NCI-H1930 (cell line): ENCODE data around the gene TM9SF4.

Experiments
- DNase-seq, 2 experiments: peaks; one replicate each; lab custom pipeline; 2025; lab: John Stamatoyannopoulos, UW

The TM9SF4 gene

DNA sequence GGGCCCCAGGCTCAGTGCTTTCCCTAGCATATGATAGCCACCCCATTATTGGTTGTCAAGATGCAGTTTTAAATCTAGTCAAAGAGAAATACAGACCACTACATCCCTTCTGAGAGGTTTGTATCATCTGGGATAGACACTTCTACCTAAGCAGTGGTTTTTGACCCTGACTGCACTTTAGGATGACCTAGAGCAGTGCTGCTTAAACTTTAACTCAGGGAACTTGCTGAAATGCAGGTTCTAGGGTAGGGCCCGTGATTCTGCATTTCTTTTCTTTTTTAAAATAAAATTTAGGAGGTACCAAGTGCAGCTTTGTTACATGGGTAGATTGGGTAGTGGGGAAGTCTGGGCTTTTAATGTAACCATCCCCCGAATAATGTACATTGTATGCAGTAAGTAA, 18.7 kb downstream of the TM9SF4 start:
- no peak for DNase-seq

DNA sequence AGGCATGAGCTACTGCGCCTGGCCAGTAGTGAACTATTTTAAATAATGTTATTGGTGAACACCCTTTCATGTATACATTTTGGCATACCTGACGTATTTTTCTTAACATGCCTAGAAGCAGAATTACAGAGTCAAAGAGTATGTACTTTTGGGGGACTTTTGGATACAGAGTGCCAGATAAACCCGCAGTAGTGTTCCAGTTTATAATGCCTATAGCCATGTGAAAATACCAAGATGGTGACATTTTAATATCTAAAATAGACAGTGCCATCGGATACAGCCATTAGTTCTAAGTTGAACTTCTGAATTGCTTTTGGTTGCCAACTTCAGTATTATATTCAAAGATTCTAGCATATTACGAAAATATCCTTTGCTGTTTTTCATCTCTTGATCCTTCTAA, 20.3 kb downstream of the TM9SF4 start:
- DNase-seq, result no peak

DNA sequence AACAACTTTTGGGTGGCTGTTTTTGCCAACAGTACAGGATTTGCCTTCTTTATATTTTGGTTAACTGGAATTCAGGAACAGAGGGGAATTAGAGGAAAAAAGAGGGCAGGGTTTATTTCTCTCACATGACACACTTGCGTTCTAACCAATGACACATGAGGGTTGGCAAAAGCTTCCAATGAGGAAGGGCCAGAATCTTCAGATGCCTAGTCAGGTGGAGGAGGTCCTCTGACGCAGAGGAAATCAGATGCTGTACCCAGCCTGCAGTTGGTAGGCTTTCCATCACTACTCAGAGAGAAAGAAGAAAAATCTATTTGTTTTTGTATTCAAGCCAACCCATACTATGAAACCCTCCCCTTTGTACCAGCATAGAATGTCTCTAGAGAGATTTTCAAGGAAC, 20.8 kb downstream of the TM9SF4 start:
- DNase-seq, result no peak

DNA sequence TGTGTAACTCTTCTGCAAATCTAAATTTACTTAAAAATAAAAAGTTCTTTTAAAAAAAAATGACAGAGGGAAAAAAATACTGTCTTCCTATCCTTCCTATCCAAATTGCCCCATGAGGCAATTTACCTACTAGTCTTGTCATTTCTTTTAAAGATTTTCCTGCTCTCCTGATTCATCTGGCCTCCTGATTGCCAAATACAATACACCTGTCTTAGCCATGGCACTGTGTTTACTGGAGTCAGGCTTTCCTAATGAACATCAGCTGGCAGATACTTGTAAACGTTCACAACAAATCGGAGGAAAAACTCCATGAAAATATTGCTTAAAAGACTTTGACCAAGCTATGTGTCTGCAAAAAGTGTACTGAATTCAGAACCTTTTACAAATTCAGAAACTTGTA, 21.5 kb downstream of the TM9SF4 start:
- no peak for DNase-seq

DNA sequence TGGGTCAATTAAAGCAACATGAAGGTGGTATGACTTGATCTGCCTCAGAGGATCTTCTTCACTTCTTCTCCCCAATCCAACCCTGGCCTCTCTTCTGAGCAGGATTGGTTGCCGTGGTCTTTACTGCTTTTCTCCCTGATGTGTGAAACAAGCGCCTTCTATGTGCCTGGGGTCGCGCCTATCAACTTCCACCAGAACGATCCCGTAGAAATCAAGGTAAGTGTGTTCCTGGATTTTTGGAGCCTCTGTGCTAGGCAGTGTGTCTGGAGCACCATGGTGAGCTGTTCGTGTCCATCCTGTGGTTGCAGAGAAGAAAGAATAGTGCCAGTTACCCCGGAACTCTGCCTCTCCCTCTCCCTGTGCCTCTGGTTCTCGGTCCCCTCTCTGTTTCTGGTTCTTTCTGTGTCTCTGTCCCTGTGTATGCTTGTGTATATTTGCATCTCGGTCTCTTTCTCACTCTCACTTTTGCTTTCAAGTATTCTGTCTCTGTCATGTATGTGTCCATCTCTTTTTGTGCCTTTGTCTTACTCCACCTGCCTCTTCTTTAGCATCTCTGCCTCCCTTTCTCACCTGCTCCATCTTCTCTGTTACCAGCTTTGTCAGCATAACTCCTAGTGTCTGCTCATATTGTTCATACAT, 23.5 kb downstream of the TM9SF4 start:
- DNase-seq, result no peak

DNA sequence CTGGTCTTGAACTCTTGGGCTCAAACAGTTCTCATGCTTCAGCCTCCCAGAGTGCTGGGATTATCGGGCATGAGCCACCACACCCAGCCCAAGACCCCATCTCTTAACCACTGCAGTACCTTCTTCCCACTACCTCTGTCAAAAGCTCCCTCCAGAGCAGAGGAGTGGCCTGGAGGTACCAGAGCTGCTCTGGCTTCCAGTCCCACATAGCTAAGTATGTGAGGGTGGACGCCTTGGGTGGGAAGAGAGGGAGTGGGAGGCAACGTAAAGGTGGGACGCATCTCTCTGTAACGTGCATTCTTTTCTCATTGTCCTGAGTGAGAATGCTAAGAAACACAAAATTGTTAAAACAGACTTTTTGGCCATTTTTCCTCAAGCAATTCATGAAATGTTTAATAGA, 24.5 kb downstream of the TM9SF4 start:
- DNase-seq, result no peak

DNA sequence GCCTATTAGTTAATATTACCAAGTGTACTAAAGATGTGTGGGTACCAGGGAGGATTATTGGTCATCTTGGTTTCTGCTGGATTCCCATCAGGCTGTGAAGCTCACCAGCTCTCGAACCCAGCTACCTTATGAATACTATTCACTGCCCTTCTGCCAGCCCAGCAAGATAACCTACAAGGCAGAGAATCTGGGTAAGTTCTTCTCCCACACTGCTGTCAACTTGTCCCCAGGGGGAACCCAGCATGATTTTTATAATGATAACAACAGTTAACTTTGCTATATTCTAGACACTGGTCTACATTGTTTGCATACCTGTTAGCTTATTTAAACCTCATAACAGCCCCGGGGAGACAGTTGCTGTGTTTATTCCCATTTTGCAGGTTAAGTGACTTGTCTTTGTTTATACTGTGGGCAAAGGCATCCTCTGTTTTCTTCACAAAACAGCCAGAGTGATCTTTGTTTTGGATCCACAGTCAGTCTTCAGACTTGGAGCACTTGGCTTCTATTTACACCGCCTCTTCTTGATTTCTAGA, 26.5 kb downstream of the TM9SF4 start:
- DNase-seq, result no peak

DNA sequence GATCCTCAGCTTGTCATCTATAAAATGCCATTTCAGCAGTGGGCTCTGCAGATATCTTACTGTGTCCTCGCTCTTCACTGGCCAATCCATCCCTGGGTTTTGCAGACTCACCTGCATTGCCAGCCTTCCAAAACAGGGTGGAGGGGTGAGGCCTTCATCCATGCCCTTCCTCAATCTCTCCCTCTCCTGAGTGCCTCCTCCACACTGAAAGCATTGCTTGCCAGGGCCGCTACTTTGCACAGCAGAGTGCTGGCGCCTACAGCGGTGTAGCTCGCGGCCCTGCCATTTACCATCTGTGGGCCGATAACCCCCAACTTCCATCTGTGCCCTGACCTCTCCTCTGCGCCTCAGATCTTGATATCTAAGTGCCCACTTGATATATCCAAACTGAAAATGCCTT, 29.4 kb downstream of the TM9SF4 start:
- no peak for DNase-seq

DNA sequence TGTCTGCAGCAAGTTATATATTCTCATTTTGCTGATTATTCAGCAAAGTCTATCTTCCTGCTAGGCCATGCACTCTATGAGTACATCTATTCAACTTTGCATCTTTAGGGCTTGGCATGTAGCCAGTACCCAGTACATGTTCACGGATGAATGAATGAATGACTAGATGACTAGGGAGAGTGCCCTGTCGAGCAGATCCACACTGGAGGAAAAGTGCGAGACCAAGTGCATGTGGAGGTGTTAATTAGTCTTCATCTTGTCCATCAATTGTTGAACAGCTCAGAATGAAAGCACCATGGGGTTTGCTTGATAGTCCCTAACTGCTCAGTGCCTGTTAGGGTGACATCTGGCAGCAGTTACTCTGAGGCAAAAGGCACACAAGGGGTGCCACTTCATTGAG, 30.4 kb downstream of the TM9SF4 start:
- no peak for DNase-seq

DNA sequence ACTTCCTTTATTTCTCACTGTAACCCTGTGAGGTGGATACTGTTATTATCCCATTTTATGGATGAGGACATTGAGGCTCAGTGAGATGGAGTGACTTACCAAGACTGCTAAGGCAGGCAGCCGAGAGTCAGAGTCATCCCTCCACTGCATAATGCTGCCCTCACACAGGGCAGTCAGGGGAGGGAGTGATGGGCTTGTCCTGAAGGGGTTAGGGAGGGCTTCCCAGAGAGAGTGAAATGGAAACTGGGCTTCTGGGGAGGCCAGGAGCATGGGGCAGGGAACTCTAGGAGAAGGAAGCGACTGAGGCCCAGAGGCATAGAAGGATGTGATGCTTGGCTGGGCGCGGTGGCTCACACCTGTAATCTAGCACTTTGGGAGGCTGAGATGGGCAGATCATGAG, 31.1 kb downstream of the TM9SF4 start:
- DNase-seq, result no peak

DNA sequence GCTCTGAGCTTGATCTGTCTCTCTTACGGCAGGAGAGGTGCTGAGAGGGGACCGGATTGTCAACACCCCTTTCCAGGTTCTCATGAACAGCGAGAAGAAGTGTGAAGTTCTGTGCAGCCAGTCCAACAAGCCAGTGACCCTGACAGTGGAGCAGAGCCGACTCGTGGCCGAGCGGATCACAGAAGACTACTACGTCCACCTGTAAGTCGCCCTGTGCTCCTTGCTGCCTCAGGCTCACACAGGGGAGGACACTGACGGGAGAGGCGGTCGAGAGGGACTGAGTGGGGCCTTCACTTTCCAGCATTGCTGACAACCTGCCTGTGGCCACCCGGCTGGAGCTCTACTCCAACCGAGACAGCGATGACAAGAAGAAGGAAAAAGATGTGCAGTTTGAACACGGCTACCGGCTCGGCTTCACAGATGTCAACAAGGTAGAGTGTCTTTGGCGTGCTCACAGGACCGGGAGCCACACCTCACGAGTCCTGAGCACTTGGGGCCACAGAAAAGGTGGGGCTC, 32.0 kb downstream of the TM9SF4 start:
- DNase-seq, result no peak

DNA sequence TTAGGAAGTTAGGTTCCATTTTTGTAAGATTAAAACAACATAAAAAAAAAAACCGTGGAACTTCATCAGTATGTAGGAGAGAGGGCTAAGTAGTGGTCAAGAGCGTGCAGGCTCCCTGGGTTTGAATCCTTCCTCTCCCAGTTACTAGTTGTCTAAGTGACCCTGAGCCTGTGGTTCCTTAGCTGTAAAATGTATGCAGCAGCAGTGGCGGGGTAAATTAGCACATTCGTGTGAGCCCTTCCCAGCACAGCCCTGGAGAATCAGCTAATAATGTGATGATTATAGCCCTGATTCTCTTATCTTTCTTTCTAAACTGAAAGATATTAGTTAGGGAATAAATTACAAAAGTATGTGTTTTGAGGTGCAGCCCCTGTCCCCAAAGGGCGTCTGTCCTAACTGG, 32.6 kb downstream of the TM9SF4 start:
- no peak for DNase-seq

DNA sequence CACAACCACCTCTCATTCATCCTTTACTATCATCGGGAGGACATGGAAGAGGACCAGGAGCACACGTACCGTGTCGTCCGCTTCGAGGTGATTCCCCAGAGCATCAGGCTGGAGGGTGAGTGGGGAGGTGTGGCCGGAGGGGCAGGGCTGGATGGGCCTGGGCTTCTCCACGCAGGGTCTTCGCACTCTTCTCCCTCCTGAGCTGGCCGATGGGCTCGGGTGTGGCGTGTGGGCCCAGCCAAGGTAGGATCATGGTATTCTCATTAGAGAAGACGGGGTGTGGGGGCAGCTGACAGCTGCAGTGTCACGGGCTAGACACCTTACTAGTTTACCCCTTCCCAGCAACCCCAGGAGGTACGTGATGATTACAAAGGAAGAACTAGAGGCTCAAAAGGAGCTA, 33.5 kb downstream of the TM9SF4 start:
- DNase-seq, result no peak

DNA sequence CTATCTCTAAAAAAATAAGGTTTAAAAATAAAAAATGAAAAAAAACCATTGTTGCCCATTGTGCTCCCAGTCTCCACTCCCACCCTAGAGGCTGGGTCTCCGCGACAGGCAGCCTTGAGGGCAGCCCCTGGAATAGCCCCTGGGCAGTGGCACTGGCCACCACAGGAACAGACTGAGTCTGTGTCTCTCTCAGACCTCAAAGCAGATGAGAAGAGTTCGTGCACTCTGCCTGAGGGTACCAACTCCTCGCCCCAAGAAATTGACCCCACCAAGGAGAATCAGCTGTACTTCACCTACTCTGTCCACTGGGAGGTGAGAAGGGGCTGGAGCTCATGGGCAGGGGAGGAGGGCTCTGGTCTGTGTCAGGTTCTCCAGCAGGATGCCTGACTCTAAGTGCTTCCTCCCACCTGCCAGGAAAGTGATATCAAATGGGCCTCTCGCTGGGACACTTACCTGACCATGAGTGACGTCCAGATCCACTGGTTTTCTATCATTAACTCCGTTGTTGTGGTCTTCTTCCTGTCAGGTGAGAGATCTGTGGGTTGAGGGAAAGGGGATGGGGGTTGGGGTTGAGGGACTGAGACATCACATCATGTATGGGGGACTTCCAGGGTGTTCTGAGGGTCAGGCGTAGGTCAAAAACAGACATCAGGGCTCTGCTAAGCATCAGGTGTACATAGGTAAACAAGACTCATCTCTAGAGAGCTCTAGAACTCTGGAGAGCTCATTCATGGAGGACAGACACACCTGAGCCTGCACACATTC, 35.6 kb downstream of the TM9SF4 start:
- no peak for DNase-seq

DNA sequence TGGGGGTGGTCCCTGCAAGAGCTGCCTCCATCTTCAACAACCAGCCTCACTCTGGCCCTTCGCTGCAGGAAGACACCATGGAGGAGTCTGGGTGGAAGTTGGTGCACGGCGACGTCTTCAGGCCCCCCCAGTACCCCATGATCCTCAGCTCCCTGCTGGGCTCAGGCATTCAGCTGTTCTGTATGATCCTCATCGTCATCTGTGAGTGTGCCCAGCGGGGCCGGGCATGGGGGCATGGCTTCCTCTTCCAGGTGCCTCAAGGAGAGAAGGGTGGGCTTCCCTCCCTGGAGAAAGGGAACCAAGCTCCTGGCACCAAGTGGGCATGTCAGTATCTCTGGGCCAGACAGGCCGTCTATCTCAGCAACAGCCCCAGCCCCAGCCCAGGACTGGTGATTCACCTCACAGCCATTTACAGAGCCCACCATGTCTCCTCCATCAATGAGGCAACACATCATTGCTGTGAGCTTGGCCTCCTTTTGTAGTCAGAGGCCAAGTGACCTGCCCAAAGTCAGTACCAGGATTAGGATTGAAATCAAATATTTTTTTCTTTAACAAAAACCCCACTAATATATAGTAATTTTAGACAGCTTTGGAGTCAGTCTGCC, 40.2 kb downstream of the TM9SF4 start:
- no peak for DNase-seq

DNA sequence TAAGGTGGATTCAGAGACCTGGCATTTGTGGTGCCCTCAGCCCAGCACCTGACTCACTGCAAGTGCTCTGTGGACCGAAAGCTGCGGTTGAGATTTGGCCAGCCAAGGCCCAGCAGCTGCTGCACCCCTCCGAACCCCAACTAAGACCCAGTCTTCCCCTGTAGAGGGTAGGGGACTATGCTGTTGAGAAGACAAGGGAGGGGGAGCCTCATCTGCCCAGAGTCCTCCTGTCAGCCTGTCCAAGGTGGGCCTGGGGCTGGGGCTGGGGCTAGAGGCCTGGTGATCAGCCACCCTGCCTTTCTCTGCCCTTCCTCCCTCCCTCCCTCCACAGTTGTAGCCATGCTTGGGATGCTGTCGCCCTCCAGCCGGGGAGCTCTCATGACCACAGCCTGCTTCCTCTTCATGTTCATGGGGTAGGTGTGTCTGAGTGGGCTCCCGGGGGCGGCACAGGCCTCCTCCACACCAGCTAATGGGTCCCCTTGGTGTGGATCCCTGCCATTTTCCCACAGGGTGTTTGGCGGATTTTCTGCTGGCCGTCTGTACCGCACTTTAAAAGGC, 40.9 kb downstream of the TM9SF4 start:
- no peak for DNase-seq

DNA sequence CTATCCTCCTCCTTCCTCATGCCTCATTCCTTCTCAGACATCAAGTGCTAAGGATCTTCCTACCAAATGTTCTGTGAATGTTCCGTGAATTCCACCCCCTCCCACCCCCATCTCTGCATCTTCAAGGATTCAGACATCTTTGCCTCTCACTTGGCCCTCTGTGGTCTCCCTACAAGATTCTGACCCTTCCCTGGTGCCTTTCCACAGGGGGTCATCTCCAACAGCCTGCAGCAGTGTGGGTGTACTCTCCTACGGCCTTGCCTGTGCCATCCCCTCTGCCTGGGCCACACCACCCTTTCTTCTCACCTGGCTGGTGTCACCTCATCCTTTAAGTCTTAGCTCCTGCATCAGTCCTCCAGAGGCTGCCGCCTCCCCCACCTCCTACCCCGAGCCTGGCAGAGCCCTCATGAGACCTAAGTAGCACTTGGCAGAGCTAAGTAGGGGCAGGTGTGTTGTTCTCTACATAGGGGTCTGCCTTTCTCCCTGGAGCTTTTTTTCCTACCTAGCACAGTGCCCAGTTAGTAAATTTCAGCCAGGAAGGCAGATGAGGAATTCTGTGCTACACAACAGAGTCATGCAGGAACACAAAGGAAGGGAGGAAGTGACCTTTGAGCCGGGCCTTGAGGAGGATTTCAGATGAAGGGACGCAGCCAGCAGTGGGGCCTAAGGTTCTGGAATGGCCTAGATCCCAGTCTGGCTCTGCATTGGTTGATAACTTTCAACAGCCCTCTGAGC, 43.1 kb downstream of the TM9SF4 start:
- no peak for DNase-seq

DNA sequence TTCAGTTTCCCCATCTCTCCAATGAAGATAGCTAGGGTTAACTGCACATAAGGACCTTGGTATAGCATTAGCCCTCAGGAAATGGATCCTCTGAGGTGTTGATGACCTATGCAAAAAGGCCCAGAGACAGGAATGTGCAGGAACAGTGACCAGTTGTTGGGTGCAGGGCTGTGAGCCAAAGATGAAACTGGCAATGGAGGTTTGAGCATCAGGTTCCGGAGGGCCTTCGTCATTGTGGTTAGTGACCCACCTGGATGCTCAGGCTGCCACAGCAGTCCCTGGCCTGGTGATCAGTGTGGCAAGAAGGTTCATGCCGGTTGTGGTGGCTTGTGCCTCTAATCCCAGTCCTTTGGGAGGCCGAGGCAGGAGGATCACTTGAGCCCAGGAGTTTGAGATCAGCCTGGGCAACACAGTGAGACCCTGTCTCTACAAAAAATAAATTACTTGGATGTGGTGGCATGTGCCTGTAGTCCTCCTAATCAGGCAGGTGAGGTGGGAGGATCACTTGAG, 43.7 kb downstream of the TM9SF4 start:
- DNase-seq, result no peak

DNA sequence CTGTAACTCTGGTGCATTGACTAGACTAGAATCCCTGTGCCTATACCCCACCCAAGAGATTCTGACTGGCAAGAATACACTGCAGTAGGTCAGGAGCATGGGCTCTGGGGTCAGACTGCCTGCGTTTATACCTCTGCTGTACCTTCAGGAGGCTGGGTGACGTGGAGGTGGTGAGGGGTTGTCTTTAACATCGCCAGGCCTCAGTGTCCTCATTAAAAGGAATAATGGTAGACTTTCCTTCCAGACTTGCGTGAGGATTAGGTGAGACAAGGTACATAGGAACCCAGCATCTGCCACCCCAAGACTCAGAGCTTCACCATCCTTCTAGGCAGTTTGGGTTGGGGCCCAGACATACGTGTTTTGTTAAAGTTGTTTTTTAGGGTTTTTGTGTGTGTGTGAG, 44.3 kb downstream of the TM9SF4 start:
- DNase-seq, result no peak

DNA sequence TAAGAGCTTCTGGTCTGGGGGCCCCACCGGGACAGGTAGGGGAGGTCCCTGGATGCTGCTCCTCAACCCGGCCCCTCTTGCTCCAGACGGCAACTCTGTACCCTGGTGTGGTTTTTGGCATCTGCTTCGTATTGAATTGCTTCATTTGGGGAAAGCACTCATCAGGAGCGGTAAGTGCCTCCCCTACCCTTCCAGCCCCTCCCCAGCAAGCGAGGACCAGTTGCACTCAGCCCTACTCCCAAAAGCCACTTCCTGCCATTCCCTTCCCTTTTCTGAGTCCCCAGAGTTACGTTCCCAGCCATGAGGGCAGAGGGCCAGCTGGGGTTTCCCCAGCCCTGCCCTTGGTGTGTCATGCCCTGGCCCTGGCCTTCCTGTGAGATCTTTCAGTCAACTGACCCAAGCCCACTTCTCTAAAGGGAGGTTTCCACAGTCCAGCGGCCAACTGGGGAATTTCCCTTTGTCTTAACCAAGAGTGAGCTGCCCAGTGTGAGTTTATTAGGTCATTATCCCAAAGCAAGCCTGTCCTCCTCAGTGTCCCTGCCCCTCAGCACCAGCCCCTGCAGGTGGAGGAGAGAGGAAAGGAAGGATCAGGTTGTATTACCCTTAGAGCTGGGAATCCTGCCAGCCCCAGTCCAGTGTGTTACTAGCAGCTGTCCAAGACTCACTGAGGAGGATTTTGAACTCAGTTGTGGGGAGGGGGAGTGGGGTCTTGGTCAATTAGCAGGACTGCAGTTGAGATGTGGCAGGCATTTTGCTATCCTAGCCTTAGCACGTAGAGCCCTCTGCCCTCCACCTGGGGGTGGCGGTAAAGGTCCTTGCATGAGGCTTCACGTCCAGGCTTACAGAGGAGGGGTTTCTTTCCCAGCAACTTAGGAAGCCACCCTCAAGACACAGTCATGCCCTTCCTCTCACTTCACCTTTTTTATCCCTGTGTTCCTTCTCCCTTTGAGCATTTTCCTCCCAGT, 45.8 kb downstream of the TM9SF4 start:
- peak in 1 of 2 experiments; percentile 56 for DNase-seq

DNA sequence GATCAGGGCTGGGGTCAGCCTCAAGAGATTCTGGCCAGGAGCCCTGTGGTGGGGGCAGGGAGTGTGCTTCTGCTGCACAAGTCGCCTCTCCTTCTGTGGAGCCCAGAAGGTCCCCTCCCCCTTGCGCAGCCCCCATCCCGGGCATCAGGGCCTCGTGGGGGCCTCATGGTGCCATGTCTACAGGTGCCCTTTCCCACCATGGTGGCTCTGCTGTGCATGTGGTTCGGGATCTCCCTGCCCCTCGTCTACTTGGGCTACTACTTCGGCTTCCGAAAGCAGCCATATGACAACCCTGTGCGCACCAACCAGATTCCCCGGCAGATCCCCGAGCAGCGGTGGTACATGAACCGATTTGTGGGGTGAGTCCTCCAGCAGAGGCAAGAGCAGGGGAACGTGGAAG, 48.1 kb downstream of the TM9SF4 start:
- DNase-seq, result no peak
